PFSK-1 (cell line): ENCODE results near the gene MED10.

Experiments
- FOXP2 ChIP-seq: optimal IDR thresholded peaks from 2 replicates; pipeline ENCODE3; 2011; ENCODE audit warnings: borderline replicate concordance, control low read depth, inconsistent platforms; ENCODE audit not compliant: insufficient read depth; ENCODE audit errors: extremely low read length, extremely low read depth
- POLR2AphosphoS5 ChIP-seq: IDR thresholded peaks from 2 replicates; pipeline ENCODE4 v1.6.1; 2012; ENCODE audit warnings: low read depth, mild to moderate bottlenecking, control low read depth, low read length, moderate library complexity
- SIN3A ChIP-seq: IDR thresholded peaks from 2 replicates; pipeline ENCODE4 v1.6.1; 2012; ENCODE audit warnings: mild to moderate bottlenecking, low read length, moderate library complexity, borderline replicate concordance; ENCODE audit not compliant: insufficient read depth
- TAF1 ChIP-seq: IDR thresholded peaks from 2 replicates; pipeline ENCODE4 v1.6.1; 2012; ENCODE audit warnings: low read length, control low read depth, borderline replicate concordance; ENCODE audit not compliant: insufficient read depth
- TF ChIP-seq, protein P1 (sequence below), 2 experiments: IDR thresholded peaks; 2 replicates each; pipeline versions ENCODE4 v1.6.1 to v1.8.0; 2011 to 2012; ENCODE audit warnings: low read depth in 2 of 2, low read length in 2 of 2, control low read depth in 1 of 2, inconsistent platforms in 1 of 2, mild to moderate bottlenecking in 1 of 2, moderate library complexity in 1 of 2; ENCODE audit not compliant: insufficient read depth in 1 of 2

The MED10 gene

DNA sequence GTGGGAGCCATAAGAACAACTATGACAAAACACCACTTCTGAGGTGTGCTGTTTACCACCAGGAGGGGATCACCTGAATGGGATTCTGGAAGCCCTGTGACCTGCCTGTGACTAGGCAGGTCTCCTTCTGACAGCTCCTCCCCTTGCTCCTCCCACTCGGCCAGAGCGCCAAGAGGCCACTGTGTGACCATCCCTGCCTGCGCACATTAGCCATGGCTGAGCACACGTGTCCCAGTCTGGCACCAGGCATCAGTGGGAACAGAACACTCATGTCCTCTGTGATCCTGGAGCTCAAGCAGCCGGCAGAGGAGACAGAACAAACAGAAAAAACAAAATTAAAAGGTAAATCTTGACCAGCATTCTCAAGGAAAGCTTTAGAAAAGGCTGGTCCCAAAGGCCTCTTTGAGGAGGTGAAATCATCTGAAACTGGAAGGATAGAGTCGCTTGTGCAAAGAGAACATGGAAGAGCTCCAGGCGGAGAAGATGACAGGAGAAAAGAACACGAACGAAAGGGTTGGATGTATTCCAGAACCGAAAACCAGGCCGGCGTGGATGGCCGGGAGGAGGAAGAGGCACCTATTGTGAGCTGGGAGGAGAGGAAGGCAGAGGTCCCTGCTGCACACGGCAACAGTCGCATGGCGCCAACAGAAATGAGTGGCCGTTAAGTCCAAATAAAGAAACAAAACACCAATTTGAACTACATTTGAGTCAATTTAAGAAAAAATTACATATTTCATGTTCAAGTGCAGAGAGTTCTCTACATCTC lies 5.1 kb downstream of the MED10 start:
- TF ChIP-seq SIN3A, result no peak
- TF ChIP-seq TAF1, result no peak
- no peak for TF ChIP-seq POLR2AphosphoS5
- TF ChIP-seq, protein P1, sequence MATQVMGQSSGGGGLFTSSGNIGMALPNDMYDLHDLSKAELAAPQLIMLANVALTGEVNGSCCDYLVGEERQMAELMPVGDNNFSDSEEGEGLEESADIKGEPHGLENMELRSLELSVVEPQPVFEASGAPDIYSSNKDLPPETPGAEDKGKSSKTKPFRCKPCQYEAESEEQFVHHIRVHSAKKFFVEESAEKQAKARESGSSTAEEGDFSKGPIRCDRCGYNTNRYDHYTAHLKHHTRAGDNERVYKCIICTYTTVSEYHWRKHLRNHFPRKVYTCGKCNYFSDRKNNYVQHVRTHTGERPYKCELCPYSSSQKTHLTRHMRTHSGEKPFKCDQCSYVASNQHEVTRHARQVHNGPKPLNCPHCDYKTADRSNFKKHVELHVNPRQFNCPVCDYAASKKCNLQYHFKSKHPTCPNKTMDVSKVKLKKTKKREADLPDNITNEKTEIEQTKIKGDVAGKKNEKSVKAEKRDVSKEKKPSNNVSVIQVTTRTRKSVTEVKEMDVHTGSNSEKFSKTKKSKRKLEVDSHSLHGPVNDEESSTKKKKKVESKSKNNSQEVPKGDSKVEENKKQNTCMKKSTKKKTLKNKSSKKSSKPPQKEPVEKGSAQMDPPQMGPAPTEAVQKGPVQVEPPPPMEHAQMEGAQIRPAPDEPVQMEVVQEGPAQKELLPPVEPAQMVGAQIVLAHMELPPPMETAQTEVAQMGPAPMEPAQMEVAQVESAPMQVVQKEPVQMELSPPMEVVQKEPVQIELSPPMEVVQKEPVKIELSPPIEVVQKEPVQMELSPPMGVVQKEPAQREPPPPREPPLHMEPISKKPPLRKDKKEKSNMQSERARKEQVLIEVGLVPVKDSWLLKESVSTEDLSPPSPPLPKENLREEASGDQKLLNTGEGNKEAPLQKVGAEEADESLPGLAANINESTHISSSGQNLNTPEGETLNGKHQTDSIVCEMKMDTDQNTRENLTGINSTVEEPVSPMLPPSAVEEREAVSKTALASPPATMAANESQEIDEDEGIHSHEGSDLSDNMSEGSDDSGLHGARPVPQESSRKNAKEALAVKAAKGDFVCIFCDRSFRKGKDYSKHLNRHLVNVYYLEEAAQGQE (IDR thresholded peaks at IDR 0.05; ENCODE audit: insufficient read depth in 1 of 2, low read depth in 2 of 2, low read length in 2 of 2), result no peak
- TF ChIP-seq FOXP2, result no peak

DNA sequence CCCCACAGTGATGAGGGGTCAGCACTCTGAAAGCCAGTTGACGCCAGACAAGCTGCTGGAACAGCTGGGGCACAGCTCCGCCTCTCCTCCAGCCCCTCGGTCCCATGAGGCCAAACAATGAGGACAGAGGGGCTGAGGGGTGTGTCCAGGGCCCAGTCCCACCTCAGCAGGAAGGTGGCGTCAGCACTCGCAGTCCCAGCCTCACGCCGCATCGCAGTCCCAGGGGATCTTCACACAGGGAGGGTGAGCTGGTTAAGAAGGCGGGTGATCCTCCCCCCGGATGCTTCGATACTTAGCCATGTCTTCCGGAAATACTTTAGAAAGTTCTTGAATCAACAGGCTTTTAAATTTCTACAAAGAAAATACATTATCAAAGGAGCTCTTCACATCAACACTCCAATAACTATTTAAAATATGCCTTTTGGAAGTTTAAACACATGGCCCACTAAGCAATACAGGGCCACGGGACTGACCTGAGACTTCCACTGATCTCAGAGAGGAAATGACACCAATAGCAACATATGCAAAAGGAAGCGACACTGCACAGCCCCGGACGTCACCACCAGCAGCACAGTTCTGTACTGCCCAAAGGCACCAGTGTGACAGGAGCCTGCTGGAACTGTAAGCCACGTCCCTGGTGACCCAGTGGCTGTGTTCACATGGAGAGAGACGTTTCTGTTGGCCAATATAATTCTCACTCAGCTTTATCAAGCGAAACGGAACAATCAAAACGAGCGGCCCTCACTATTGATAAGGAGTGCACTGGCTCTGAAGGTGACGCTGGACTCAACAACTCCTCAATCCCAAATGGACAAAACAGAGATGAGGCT lies 5.9 kb downstream of the MED10 start:
- no peak for TF ChIP-seq POLR2AphosphoS5

DNA sequence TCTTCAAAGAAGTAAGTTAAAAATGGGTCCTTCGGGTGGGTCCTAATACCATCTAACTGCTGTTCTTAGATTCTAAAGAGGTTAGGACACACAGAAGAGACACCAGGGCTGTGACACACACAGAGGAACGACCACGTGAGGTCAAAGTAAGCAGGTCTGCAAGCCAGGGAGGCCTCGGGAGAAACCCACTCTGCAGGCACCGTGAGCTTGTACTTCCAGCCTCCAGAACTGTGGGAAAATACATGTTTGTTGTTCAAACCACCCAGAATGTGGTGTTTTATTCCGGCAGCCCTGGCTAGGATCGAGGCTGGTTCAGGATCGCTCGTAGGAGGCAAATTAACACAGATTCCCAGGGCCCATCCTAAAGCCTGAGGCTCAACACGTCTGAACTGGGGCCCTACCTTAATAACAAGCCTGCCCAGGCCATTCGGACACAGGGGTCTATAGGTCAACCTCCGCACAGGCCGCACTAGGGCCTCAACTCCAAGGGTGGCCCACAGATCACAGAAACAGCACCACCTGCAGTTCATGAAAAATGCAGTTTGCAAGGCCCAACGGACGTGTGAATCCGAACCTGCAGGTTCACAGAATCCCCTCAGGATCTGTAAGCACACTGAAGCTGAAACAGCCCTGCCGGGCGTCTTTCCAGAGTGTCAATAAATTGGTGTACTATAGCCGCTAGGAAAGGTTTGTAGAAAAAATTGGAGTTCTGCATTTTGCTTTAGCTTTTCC lies 7.1 kb downstream of the MED10 start:
- TF ChIP-seq FOXP2 (no peak), TAF1 (no peak), SIN3A (no peak), POLR2AphosphoS5 (no peak)
- TF ChIP-seq, protein P1 (IDR thresholded peaks at IDR 0.05; ENCODE audit: insufficient read depth in 1 of 2, low read depth in 2 of 2, low read length in 2 of 2), result no peak

DNA sequence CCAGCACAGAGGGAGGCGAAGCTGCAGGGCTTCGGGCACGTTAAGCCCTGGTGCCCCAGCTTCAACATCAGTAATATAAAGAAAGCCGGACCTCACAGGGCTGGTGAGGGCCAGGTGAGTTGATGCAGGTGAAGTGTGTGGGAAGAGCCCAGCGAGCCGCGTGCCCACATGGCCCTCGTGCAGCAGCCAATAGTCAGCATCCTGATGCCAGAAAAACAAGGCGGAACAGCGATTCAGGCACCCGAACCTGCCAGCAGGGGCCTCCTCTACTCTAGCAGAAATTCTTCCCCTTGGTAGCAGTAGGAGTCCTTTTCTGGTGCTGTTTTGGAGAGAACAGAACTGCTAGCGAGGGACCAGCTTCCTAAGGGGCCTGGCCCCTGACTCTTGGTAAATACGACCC lies 7.8 kb downstream of the MED10 start:
- TF ChIP-seq FOXP2, result no peak
- TF ChIP-seq, protein P1 (IDR thresholded peaks at IDR 0.05; ENCODE audit: insufficient read depth in 1 of 2, low read depth in 2 of 2, low read length in 2 of 2), result no peak
- TF ChIP-seq TAF1, result no peak
- no peak for TF ChIP-seq SIN3A
- TF ChIP-seq POLR2AphosphoS5, result no peak

DNA sequence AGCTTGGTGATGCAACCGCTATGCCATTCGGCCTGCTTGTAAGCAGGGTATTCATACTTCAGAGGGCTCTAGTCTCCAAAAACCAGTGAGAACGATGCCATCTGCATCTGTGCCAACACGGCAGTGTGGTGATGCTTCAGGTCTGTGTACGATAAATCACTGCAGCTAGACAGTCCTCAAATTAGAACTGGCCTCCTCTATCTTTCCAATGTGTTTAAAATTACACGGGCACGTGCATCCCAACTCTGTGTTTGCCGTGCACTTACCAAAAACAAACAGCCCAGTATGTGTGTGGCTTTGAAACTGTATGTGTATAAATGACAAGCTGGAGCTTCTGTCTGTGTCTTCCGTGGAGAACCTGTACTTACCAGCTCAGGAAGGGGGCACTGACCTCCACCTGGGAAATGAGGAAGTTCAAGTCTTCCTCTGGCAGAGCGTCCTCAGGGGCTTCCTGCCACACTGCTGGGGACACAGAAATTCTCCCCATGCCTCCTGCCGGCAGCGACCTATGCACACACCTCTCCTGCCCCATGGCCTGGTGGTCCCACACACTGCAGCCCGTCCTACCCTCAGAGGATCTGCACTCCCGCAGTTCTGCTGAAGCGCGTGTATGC lies 12.3 kb downstream of the MED10 start:
- TF ChIP-seq, protein P1 (IDR thresholded peaks at IDR 0.05; ENCODE audit: insufficient read depth in 1 of 2, low read depth in 2 of 2, low read length in 2 of 2), result no peak
- no peak for TF ChIP-seq TAF1
- no peak for TF ChIP-seq SIN3A
- no peak for TF ChIP-seq POLR2AphosphoS5
- TF ChIP-seq FOXP2, result no peak
